Astrocyte of the spinal cord (primary cell): ENCODE data around the gene DUSP8.
A peak's percentile ranks its signal among the peaks of the same experiment; 100 is the strongest.

Experiments used
- DNase-seq: peaks from one replicate; pipeline ENCODE4 v3.0.0; 2011; ENCODE audit warnings: low read depth, low spot score
- H3K4me3 ChIP-seq: 2 replicates; pipeline ENCODE4 v1.5.1; 2011; ENCODE audit warnings: low read depth, mild to moderate bottlenecking, low read length, moderate library complexity
- in situ Hi-C: cut with HindIII; loops from 2 replicates; pipeline ENCODE4 v1.10.0; 2017; ENCODE audit warnings: low sequenced_read_pairs
- TF ChIP-seq, protein P1 (sequence below): IDR thresholded peaks from 2 replicates; pipeline ENCODE4 v1.5.1; 2012; ENCODE audit warnings: low read depth, mild to moderate bottlenecking, low read length, inconsistent platforms

Gene DUSP8

DNA sequence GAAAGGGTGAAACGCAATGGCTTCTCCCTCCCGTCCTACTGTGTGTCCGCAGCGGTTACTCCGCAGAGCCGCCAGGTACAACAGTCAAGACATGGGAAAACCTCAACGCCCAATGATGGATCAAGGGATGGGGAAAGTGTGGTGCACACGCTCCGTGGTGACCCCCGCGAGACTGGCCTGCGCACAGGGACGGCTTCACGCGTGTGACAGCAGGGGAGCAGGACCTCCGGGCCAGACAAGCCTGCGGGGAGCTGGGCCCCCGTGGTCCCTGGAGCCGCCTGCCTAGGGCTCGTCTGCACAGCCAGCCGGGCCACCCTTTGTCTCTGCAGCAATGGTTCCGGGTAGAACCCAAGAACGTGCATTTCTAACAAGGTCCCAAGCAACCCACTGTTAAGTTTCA, 53.8 kb downstream of the DUSP8 start:
- TF ChIP-seq, protein P1, sequence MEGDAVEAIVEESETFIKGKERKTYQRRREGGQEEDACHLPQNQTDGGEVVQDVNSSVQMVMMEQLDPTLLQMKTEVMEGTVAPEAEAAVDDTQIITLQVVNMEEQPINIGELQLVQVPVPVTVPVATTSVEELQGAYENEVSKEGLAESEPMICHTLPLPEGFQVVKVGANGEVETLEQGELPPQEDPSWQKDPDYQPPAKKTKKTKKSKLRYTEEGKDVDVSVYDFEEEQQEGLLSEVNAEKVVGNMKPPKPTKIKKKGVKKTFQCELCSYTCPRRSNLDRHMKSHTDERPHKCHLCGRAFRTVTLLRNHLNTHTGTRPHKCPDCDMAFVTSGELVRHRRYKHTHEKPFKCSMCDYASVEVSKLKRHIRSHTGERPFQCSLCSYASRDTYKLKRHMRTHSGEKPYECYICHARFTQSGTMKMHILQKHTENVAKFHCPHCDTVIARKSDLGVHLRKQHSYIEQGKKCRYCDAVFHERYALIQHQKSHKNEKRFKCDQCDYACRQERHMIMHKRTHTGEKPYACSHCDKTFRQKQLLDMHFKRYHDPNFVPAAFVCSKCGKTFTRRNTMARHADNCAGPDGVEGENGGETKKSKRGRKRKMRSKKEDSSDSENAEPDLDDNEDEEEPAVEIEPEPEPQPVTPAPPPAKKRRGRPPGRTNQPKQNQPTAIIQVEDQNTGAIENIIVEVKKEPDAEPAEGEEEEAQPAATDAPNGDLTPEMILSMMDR = no peak
- no peak overlapping the region for H3K4me3 ChIP-seq
- no peak for DNase-seq
- in situ Hi-C loops = no loop called here

DNA sequence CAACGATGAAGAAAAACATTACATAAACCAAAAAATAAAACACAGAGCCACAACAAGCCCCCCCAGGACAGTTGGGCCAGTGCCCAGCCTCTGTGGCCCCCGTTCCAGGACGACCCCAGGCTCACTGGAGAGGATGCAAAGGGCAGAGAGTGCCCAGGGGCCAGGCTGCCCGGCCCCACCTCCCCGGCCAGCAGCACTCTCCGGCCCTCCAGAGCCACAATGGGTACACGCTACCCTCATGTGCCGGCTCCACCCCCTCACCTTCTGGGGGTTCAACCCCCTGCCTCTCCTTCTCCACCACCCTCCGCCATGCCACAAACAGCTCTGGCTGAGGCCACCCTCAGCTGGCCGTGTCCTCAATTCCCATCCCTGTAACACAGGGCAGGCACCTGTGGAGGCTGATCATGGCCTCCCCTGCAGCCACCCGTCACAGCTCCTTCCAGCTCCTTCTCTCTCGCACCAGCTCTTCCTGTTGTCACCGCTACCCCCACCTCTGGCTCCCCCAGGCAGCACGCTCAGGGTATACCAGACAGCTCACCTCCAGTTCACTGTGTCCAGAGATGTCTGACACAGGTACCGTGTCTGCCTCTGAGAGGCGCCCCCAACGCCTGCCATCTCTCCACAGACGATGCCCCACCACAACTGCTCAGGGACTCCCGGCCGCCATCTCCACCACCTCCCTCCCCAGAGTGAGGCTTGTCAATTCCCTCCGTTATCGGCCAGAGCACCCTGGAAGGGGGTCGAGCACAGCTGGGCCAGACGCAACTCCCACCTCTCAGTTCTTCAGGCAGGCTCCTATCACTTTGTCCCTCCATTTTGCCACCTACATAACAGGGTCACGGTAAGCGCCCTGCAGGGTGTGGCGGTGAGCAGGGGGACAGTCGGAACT, 54.7 kb downstream of the DUSP8 start:
- no peak for DNase-seq
- TF ChIP-seq, protein P1 = no peak
- no peak overlapping the region for H3K4me3 ChIP-seq
- in situ Hi-C loops = no loop called here

DNA sequence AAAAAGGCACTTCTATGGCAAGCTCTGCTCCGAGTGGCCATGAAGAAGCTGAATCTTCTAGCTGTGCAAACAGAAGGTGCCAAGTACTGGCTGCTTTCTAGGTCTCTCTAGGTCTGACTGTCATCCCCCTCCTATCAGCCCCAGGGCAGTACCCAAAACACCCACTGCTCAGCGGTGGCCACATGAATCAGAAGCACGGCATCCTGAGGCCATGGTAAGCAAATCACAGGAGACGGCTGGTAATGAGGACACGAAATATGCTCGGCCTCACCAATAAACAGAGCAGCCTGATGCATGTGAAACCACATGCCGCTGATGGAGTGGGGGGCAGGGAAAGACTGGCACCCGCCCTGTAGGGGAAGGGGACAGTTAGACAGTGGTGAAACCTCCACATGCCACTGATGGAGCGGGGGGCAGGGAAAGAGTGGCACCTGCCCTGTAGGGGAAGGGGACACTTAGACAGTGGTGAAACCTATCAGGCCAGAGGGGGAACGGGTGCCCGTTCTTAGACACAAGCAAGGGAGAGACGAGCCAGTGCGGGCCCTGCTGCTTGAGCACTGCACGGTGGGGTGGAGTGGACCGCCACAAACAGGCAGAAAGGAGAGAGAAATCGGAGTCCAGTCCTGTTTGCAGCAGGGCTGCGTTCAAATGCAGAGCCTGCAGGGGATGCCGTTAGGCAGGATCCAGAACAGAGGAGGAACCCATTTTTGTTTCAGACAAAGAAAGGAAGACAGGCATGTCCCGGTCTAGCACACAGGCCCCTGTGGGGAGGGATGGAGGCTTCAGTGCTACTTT, 55.6 kb downstream of the DUSP8 start:
- no peak overlapping the region for H3K4me3 ChIP-seq
- DNase-seq = peak; percentile 42
- TF ChIP-seq, protein P1 = no peak
- in situ Hi-C loops = no loop called here

DNA sequence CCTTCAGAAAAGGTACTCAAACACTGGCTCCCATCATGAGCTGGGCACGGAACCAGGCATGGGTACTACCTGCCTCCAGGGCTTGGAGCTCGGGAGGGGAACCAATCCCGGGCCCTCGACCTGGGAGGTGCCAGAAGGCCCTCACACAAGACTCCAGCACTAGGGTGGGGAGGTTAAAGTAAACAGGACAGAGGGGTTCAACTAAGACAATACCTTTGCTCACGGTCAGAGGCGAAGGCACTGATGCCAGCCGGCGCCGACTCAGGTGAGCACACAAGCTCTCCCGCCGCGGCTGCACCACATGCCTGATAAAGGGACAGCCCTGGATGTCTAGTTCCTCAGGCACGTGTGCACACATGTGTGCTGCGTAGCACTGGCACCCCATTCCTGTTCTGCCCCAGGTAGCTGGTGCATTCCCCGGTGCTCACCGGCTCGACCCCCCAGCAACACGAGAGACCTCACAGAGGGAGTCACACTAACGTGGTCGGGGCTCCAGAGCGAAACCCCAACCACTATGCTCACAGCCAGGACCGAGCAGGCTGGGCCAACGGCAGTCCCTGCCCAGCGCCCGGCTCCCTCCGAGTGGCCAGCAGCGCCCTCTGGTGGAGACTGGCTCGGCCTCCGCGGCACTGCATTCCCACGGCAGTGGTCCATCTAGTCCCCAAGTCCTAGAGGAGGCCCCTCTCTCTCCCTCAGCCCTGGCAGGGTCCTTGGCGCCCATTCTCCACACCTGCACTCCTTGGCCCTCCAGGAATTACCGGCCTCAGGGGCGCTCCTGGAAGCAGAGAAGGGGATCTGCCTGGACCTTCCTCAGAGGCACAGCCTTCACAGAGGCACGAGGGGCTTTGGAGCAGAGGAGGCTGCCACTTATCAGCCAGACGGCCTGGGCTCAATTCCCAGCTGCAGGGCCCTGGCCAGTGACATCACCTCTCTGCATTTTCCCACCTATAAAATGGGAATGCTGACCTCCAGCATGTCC, 56.7 kb downstream of the DUSP8 start:
- in situ Hi-C loops = no loop called here
- TF ChIP-seq, protein P1 = peak; percentile 98
- no peak overlapping the region for H3K4me3 ChIP-seq
- peak; percentile 58 for DNase-seq

DNA sequence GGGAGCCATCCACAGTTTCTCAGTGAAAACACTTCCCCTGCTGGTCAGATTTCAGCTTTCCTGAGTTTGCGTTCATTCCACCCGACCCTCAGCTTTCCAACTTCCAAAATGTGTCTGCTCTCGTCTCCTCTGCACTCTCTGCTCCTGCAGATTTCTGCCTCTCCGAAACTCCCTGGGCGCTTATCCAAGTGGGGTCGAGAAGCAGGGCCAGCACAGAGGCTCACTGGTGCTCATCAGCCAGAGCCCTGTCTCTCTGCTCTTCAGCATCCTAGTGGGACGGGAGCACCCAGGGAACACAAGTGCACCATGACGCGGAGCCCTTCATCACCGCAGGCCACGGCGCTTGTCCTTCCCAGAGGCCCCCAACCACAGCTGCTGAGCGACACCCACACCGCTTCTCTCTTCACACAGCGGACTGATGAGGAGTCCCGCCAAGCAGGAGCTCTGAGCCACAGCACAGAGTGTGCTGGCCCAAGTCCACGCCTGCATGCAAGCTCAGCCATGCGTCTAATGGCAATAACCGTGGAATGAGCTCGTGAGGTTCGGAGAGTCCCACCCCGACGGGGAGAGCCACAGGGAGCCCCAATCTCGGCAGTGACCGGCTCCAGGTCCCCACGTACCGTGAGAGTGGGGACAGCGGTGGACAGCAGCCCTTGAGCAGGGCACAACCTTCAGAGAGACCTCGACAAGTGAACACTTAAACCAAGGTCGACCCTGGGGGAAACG, 57.6 kb downstream of the DUSP8 start:
- H3K4me3 ChIP-seq = no peak overlapping the region
- in situ Hi-C loops = no loop called here
- TF ChIP-seq, protein P1 = no peak
- DNase-seq = no peak
